SH-SY5Y (cell line): Measurements from ENCODE around the gene CDKN3.

ENCODE experiments used
- GATA2 ChIP-seq: IDR thresholded peaks from 2 replicates; pipeline ENCODE4 v1.6.1; 2011; ENCODE audit warnings: mild to moderate bottlenecking, low read depth, low read length
- GATA3 ChIP-seq: IDR thresholded peaks from 2 replicates; pipeline ENCODE4 v1.6.1; 2011; ENCODE audit warnings: low read depth, mild to moderate bottlenecking, low read length, moderate library complexity

GRCh38 chr14:54457609-54457996, 60.8 kb downstream of the CDKN3 start:
- TF ChIP-seq GATA2 = no peak
- TF ChIP-seq GATA3 = no peak
